ENCODE results near the gene ATP6V0A1.
"Not testable (repeated sequence)": the region's sequence is repeated elsewhere in the genome, so short reads cannot be mapped to it uniquely, and the experiment has no call there.

ATP6V0A1 gene

GRCh38 chr17:42476411-42476810 lies 17.7 kb downstream of the ATP6V0A1 start:
- no peak for DNase-seq (ENCODE audit: low read depth in 2 of 2)

GRCh38 chr17:42477173-42477572 lies 18.5 kb downstream of the ATP6V0A1 start:
- DNase-seq (ENCODE audit: low read depth in 2 of 2): no peak

GRCh38 chr17:42477824-42478223 lies 19.1 kb downstream of the ATP6V0A1 start:
- DNase-seq (ENCODE audit: low read depth in 2 of 2): not testable (repeated sequence)

- no peak for DNase-seq (ENCODE audit: low read depth in 2 of 2)
Measured at GRCh38 chr17:42484304-42484703, 25.6 kb downstream of the ATP6V0A1 start.

GRCh38 chr17:42485680-42486079 lies 27.0 kb downstream of the ATP6V0A1 start:
- no peak for DNase-seq (ENCODE audit: low read depth in 2 of 2)

- no peak for DNase-seq (ENCODE audit: low read depth in 2 of 2)
Measured at GRCh38 chr17:42488032-42488431, 29.4 kb downstream of the ATP6V0A1 start.

- no peak for DNase-seq (ENCODE audit: low read depth in 2 of 2)
Measured at GRCh38 chr17:42493319-42493718, 34.6 kb downstream of the ATP6V0A1 start.

GRCh38 chr17:42494673-42495072 lies 36.0 kb downstream of the ATP6V0A1 start:
- no peak for DNase-seq (ENCODE audit: low read depth in 2 of 2)

- DNase-seq (ENCODE audit: low read depth in 2 of 2): no peak
Measured at GRCh38 chr17:42498828-42499227, 40.1 kb downstream of the ATP6V0A1 start.

GRCh38 chr17:42502091-42502490 lies 43.4 kb downstream of the ATP6V0A1 start:
- no peak for DNase-seq (ENCODE audit: low read depth in 2 of 2)

GRCh38 chr17:42502926-42503325 lies 44.2 kb downstream of the ATP6V0A1 start:
- DNase-seq (ENCODE audit: low read depth in 2 of 2): no peak

- DNase-seq (ENCODE audit: low read depth in 2 of 2): no peak
Measured at GRCh38 chr17:42507671-42508070, 49.0 kb downstream of the ATP6V0A1 start.

GRCh38 chr17:42508426-42509165 lies 49.9 kb downstream of the ATP6V0A1 start:
- DNase-seq (ENCODE audit: low read depth in 2 of 2): no peak

GRCh38 chr17:42509409-42509808 lies 50.7 kb downstream of the ATP6V0A1 start:
- no peak for DNase-seq (ENCODE audit: low read depth in 2 of 2)

GRCh38 chr17:42509841-42510240 lies 51.2 kb downstream of the ATP6V0A1 start:
- no peak for DNase-seq (ENCODE audit: low read depth in 2 of 2)

GRCh38 chr17:42512246-42512645 lies 53.6 kb downstream of the ATP6V0A1 start:
- no peak for DNase-seq (ENCODE audit: low read depth in 2 of 2)

GRCh38 chr17:42512733-42513251 lies 54.1 kb downstream of the ATP6V0A1 start:
- DNase-seq (ENCODE audit: low read depth in 2 of 2): no peak

- no peak for DNase-seq (ENCODE audit: low read depth in 2 of 2)
Measured at GRCh38 chr17:42513686-42514085, 55.0 kb downstream of the ATP6V0A1 start.

GRCh38 chr17:42514279-42514678 lies 55.6 kb downstream of the ATP6V0A1 start:
- no peak for DNase-seq (ENCODE audit: low read depth in 2 of 2)

GRCh38 chr17:42514867-42515266 lies 56.2 kb downstream of the ATP6V0A1 start:
- DNase-seq (ENCODE audit: low read depth in 2 of 2): no peak

- DNase-seq (ENCODE audit: low read depth in 2 of 2): peak; percentile 84 to 87
Measured at GRCh38 chr17:42517516-42517915, 58.8 kb downstream of the ATP6V0A1 start.

- DNase-seq (ENCODE audit: low read depth in 2 of 2): peak; percentile 97
Measured at GRCh38 chr17:42518046-42518754, 59.5 kb downstream of the ATP6V0A1 start.
